ENCODE results near the gene HLA-DPB1.

DNA sequence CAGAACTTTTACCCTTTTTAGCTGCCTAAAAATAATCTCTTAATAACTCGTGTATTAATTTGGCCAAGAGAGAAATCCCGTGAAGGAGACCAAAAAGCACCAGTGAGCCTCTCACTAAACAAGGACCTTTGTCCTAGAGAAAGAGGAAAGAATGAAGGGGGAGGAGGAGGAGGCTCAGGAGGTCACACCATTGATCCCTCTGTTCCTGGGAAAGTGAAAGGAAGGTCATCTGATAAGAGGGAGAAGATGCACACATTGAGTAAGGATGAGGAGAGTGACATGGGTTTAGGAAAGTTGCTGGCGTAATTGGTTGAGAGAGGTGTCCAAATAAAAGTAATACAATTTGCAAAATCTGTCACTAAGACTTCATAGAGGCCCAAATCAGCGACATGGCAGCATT, 49.2 kb downstream of the HLA-DPB1 start:
- no peak for TF ChIP-seq POLR2AphosphoS5 (IDR thresholded peaks at IDR 0.05; ENCODE audit: low read depth, low read length)
- no peak for TF ChIP-seq POLR2A (IDR thresholded peaks at IDR 0.05; ENCODE audit: low read depth, low read length)
- no peak for TF ChIP-seq TAF1 (IDR thresholded peaks at IDR 0.05; ENCODE audit: low read depth, low read length)
- no peak for TF ChIP-seq SPI1 (IDR thresholded peaks at IDR 0.05; ENCODE audit: low read depth, low read length)
- no peak for TF ChIP-seq PAX5 (IDR thresholded peaks at IDR 0.05; ENCODE audit: insufficient read depth, low read length, severe bottlenecking)
- no peak for TF ChIP-seq POU2F2 (IDR thresholded peaks at IDR 0.05; ENCODE audit: low read depth, low read length)
